GM12878 (cell line): ENCODE results near the gene PDCD11. TPM values are rescaled to one million over a fixed set of nuclear protein-coding genes. Genes with fewer than 3 reads are reported as not detected.

Experiments
- ATAC-seq: fragments of 200-7000 bp; cut with Tn5 transposase; 3 replicates; pipeline ENCODE4 v1.9.1; 2020; ENCODE audit warnings: mild to moderate bottlenecking, moderate library complexity
- BruUV-seq: library from RNA; stranded (reverse); fragments of 400-500 nt; replicated peaks from 2 replicates; lab custom pipeline; 2021; lab: Mats Ljungman, UMichigan
- CTCF ChIA-PET: fragments of 300-600 bp; sonication (Branson Sonifier 250); formaldehyde crosslinking; extraction: SDS; loops from one replicate; lab custom pipeline; 2021; ENCODE audit warnings: inconsistent platforms; lab: Yijun Ruan, JAX
- POLR2A ChIA-PET: fragments of 350-600 bp; formaldehyde crosslinking; extraction: SDS; loops from one replicate; lab custom pipeline; 2021; ENCODE audit warnings: inconsistent platforms; lab: Charles Lee
- RAD21 ChIA-PET: fragments of 300-600 bp; sonication (Branson Sonifier 250); formaldehyde crosslinking; loops from one replicate; lab custom pipeline; 2023; ENCODE audit warnings: antibody characterized with exemption; ENCODE audit not compliant: unreplicated experiment; lab: Charles Lee
- SMC1A ChIA-PET: fragments of 300-600 bp; sonication (Branson Sonifier 250); formaldehyde crosslinking; loops from one replicate; lab custom pipeline; 2023; ENCODE audit not compliant: unreplicated experiment, uncharacterized antibody; lab: Charles Lee
- DNase-seq: peaks from one replicate; pipeline ENCODE4 v3.0.0-alpha.2; 2011; ENCODE audit warnings: low read depth, low spot score
- FAIRE-seq: peaks from 3 replicates; lab custom pipeline; 2011; peaks lifted over from hg19 to GRCh38; lab: Jason Lieb, UNC
- H2AFZ ChIP-seq: 2 replicates; pipeline ENCODE4 v1.6.0; 2011; ENCODE audit warnings: low read depth, low read length, control low read depth; ENCODE audit not compliant: control insufficient read depth
- H3K27ac ChIP-seq: 2 replicates; pipeline ENCODE4 v1.5.1; 2011; ENCODE audit warnings: control low read depth; ENCODE audit not compliant: control insufficient read depth, insufficient read depth
- H3K27me3 ChIP-seq, 2 experiments: replicated peaks in 1 of 2; 2 replicates each; pipeline versions ENCODE4 v1.6.0 to v1.6.1; 2011; ENCODE audit warnings: low read length in 1 of 2; ENCODE audit not compliant: control insufficient read depth in 2 of 2, insufficient read depth in 2 of 2
- H3K36me3 ChIP-seq, 2 experiments: 2 replicates each; pipeline ENCODE4 v1.5.1; 2011; ENCODE audit warnings: low read length in 1 of 2; ENCODE audit not compliant: control insufficient read depth in 2 of 2, insufficient read depth in 2 of 2
- H3K4me1 ChIP-seq: 2 replicates; pipeline ENCODE4 v1.6.1; 2011; ENCODE audit warnings: mild to moderate bottlenecking, low read length, moderate library complexity, mixed read lengths; ENCODE audit not compliant: control insufficient read depth, insufficient read depth
- H3K4me2 ChIP-seq: 2 replicates; pipeline ENCODE4 v1.6.0; 2011; ENCODE audit warnings: control low read depth; ENCODE audit not compliant: control insufficient read depth, insufficient read depth
- H3K4me3 ChIP-seq: fragments of 200-600 bp; sonication (generic); 2 replicates; pipeline ENCODE4 v1.5.1; 2016
- H3K79me2 ChIP-seq: 2 replicates; pipeline ENCODE4 v1.6.0; 2011; ENCODE audit warnings: low read length; ENCODE audit not compliant: control insufficient read depth, insufficient read depth
- H3K9ac ChIP-seq: 2 replicates; pipeline ENCODE4 v1.8.0; 2011; ENCODE audit warnings: low read length, control low read depth, mixed read lengths; ENCODE audit not compliant: control insufficient read depth, insufficient read depth
- H3K9me3 ChIP-seq: replicated peaks from 3 replicates; pipeline ENCODE4 v1.5.1; 2011; ENCODE audit warnings: mild to moderate bottlenecking, low read length; ENCODE audit not compliant: control insufficient read depth, insufficient read depth
- H4K20me1 ChIP-seq: 2 replicates; pipeline ENCODE4 v1.6.0; 2011; ENCODE audit not compliant: control insufficient read depth, insufficient read depth
- IKZF2 ChIP-seq, 2 experiments: fragments of 450-650 bp; IDR thresholded peaks; 2 replicates each; pipeline ENCODE4 v1.6.1; 2017; ENCODE audit warnings: mild to moderate bottlenecking in 2 of 2, moderate library complexity in 2 of 2
- TBL1XR1 ChIP-seq: IDR thresholded peaks from 2 replicates; pipeline ENCODE4 v1.6.1; 2012; ENCODE audit warnings: low read depth, low read length, improper control_type of control experiment
- YY1 ChIP-seq: IDR thresholded peaks from 2 replicates; pipeline ENCODE4 v1.6.1; 2011; ENCODE audit warnings: low read depth, mild to moderate bottlenecking, low read length
- ZNF384 ChIP-seq: IDR thresholded peaks from 2 replicates; pipeline ENCODE4 v1.6.1; 2012; ENCODE audit warnings: low read depth, mild to moderate bottlenecking, low read length, improper control_type of control experiment, borderline replicate concordance
- WGBS: methylation state at CpG from one replicate; pipeline ENCODE4 v1.1.6; 2016; ENCODE audit warnings: low lambda C conversion rate; ENCODE audit not compliant: insufficient replicate concordance, insufficient coverage; ENCODE audit errors: missing lambda C conversion rate; 5-methylcytosine and 5-hydroxymethylcytosine counted together
- in situ Hi-C: fragments of 300-500 bp; cut with MboI; formaldehyde crosslinking; loops from 9 replicates; pipeline ENCODE4 v1.14.3; 2018; ENCODE audit warnings: mixed read lengths
- intact Hi-C: fragments of 100-400 bp; cut with micrococcal nuclease; formaldehyde crosslinking; loops from one replicate; pipeline ENCODE4 v1.14.2; 2022; ENCODE audit not compliant: unreplicated experiment
- polyA plus RNA-seq, 11 experiments: library from polyadenylated mRNA; depleted of rRNA in 4 of 11; unstranded in 6 of 11; stranded (reverse) in 5 of 11; fragments of >200 nt; fragmentation: Nextera tagmentation in 4 of 11; fragmentation: Illumina TruSeq in 1 of 11; extraction: Ambion mirVana in 4 of 11; extraction: Trizol in 1 of 11; gene quantifications; 1 replicate in 1 of 11; 2 replicates in 10 of 11; pipeline versions ENCODE4 v1.2.1 to v1.2.3, GENCODE V29; 2011 to 2016; ENCODE audit warnings: inconsistent platforms in 2 of 11, missing spikeins in 2 of 11, low read depth in 1 of 11
- total RNA-seq, 4 experiments: library from RNA; depleted of rRNA in 3 of 4; stranded (reverse); fragments of >200 nt in 3 of 4; fragmentation: Illumina TruSeq in 1 of 4; extraction: Trizol in 1 of 4; gene quantifications; 2 replicates each; pipeline versions ENCODE4 v1.2.1 to v1.2.3, GENCODE V29; 2013 to 2021

The PDCD11 gene
- total and polyA plus RNA-seq, 10 of the 15 experiments (the other 5 are each of a cell fraction or from before 2014, with no cell fraction given) = 13.9 to 69.7 (median 44.8) TPM

DNA sequence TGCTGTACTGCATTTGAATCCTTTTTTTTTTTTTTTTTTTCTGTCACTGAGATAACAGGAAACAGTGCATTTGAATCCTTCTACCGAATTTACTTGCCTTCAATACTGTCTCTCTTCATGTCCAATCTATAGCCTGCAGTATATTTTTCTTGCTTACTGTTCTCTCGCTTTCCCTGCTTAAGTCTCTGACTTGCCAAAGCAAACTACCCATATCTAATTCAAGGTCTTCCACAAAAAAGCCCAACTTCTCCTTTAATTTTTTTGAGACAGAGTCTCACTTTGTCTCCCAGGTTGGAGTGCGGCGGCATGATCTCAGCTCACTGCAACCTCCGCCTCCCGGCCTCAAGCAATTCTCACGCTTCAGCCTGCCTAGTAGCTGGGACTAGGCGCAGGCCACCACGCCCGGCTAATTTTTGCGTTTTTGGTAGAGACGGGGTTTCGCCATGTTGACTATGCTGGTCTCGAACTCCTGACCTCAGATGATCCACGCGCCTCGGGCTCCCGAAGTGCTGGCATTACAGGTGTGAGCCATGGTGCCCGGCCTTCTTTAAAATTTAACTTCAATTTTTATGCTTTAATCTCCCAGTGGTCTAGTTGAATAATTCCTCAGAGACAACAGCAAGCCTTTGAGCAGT lies 882 bp downstream of the PDCD11 start:
- no peak for DNase-seq
- SMC1A ChIA-PET = interaction anchor here (0.8 to 5.0 kb wide), 11 partner anchors 19 to 289 kb away, joined by 3 to 23 read pairs (median 4); partner anchors contain the start of gene TAF5
- no TSS peak for BruUV-seq

DNA sequence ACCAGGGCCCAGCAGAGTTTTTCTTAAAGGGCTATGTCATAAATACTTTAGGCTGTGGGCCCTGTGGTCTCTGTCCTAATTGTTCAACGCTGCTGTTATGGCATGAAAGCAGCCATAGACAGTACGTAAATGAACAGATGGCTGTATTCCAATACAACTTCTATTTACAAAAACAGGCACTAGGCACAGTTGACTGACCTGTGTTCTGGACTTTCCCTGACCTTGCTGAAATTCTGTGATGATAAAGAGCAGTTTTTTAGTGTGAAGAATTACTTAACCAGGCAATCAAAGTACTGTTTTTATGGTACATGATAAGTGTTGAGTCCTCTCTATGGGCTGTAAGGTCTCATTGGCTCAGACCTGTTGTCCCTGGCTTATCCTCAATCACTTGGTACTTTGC lies 17.1 kb downstream of the PDCD11 start:
- no peaks in the 10 kb centered on the region; the same call in 1 of the 2 replicates for H3K79me2 ChIP-seq
- no peaks in the 10 kb centered on the region for H3K9me3 ChIP-seq
- intact Hi-C loops = loop anchor here (10.0 kb wide), 1 partner anchor 181 kb away; no protein-coding TSS in a partner anchor
- FAIRE-seq = no peak
- H3K9ac ChIP-seq = no peak overlapping the region
- ChIA-PET SMC1A (interaction anchor here (1.3 to 4.5 kb wide), 2 partner anchors 63 to 72 kb away, joined by 4 to 43 read pairs; no protein-coding TSS in a partner anchor), CTCF (interaction anchor here (0.9 to 8.0 kb wide), 4 partner anchors 38 to 129 kb away, joined by 5 to 195 read pairs (median 101); partner anchors contain the start of genes CALHM2 and CALHM3), RAD21 (interaction anchor here (0.6 kb wide), 1 partner anchor 536 kb away, joined by 3 read pairs; no protein-coding TSS in a partner anchor), POLR2A (no interaction called here)
- no peak overlapping the region for H2AFZ ChIP-seq
- peaks cover 33 to 59% of the 10 kb centered on the region in 2 experiments for H3K36me3 ChIP-seq
- ATAC-seq = no peak
- H3K27ac ChIP-seq = no peak overlapping the region
- no peak for TF ChIP-seq IKZF2 (IDR thresholded peaks at IDR 0.05)
- no peak overlapping the region for H3K4me2 ChIP-seq
- no peaks in the 10 kb centered on the region for H3K4me1 ChIP-seq
- no peak overlapping the region for H3K4me3 ChIP-seq
- BruUV-seq = no TSS peak
- H4K20me1 ChIP-seq = no peaks in the 10 kb centered on the region
- 100% methylated on average over 2 of the region's 2 CpGs for WGBS
- no peaks in the 10 kb centered on the region for H3K27me3 ChIP-seq
- DNase-seq = no peak
- in situ Hi-C loops = no loop called here

More for the DNA sequence above, 882 bp downstream of the PDCD11 start:
- peak overlapping the region; percentile 98 for H3K9ac ChIP-seq
- in situ Hi-C loops (no loop called here), intact Hi-C loops (loop anchor here (5.0 kb wide), 1 partner anchor 45 kb away; the partner anchor contains the start of gene PCGF6)
- H4K20me1 ChIP-seq = no peaks in the 10 kb centered on the region
- ATAC-seq = peak; percentile 20
- no peaks in the 10 kb centered on the region for H3K9me3 ChIP-seq
- no peaks in the 10 kb centered on the region for H3K27me3 ChIP-seq
- peaks cover 1 to 5% of the 10 kb centered on the region in 2 experiments; a peak in 3 of 4 replicates for H3K36me3 ChIP-seq
- peak overlapping the region; percentile 60 for H3K4me2 ChIP-seq
- peak overlapping the region; percentile 78 for H3K4me3 ChIP-seq
- no peak overlapping the region; the same call in 1 of the 2 replicates for H2AFZ ChIP-seq
- 83% methylated on average over 19 of the region's 19 CpGs for WGBS
- FAIRE-seq = no peak
- H3K27ac ChIP-seq = peak overlapping the region; percentile 88
- TF ChIP-seq TBL1XR1 (no peak), YY1 (peak; percentile 44; the same call in 1 of the 2 replicates), ZNF384 (no peak; the same call in 1 of the 2 replicates)
- H3K4me1 ChIP-seq = peaks cover 4% of the 10 kb centered on the region; the same call in 1 of the 2 replicates
- ChIA-PET RAD21 (interaction anchor here (0.5 to 2.1 kb wide), 5 partner anchors 18 to 167 kb away, joined by 3 to 6 read pairs (median 3); no protein-coding TSS in a partner anchor), CTCF (interaction anchor here (0.5 to 3.3 kb wide), 12 partner anchors 9 to 687 kb away, joined by 3 to 15 read pairs (median 4); no protein-coding TSS in a partner anchor), POLR2A (interaction anchor here (0.6 to 1.5 kb wide), 5 partner anchors 9 to 624 kb away, joined by 3 to 6 read pairs (median 5); partner anchors contain the start of genes CALHM2 and PCGF6)
- H3K79me2 ChIP-seq = peaks cover 65% of the 10 kb centered on the region
